ENCODE results near the gene TJP2. TPM values are rescaled to one million over a fixed set of nuclear protein-coding genes. Genes with fewer than 3 reads are reported as not detected.

TJP2 gene
- total RNA-seq, 3 donors from 2014 or later, result 3.1 to 5.8 (median 4.1) TPM

DNA sequence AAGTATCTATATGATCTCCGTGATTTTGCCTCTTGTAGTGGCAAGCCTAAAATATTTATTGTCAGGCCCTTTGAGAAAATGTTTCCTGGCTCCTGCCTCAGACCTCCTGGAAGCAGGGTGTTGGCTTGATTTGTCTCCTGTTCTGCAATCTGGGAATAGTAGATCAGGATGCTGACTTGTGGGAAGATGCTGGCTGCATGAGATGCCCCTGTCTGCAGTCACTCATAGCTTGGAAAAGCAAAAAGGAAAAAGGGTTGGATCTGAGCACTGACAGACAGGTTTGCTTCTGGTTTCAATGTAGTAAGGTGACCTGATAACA, 16.7 kb downstream of the TJP2 start:
- no peaks in the 10 kb centered on the region for H3K36me3 Mint-ChIP-seq (ENCODE audit: insufficient read depth)
- peaks cover 13% of the 10 kb centered on the region for H3K4me1 Mint-ChIP-seq (ENCODE audit: low read depth)
- no peaks in the 10 kb centered on the region for H3K27me3 Mint-ChIP-seq (ENCODE audit: low read depth)
- no peaks in the 10 kb centered on the region for H3K9me3 Mint-ChIP-seq
- DNase-seq (no peak), ATAC-seq (no peak)
- no peak overlapping the region for H3K4me3 Mint-ChIP-seq

DNA sequence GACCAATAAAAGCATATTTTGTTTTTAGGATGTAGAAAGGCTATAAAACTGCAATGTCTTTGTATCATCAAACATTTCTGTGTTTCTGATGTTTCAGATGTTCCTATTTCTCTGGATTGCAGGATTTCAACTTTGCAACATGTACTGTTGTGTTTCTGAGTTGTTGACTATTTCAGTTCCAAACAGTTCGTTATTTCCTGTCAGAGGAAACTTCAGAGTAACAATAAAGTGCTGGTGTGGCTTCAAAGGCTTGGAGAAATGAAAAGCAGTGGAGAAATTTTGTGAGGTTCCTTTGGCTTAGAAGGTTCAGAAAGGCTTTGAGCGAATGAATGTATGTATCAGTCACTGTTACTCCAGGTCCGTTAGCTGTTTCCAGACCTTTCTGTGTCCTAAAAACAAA, 17.2 kb downstream of the TJP2 start:
- ATAC-seq, result no peak
- Mint-ChIP-seq H3K36me3 (ENCODE audit: insufficient read depth) (no peaks in the 10 kb centered on the region), H3K4me1 (ENCODE audit: low read depth) (peaks cover 13% of the 10 kb centered on the region)

DNA sequence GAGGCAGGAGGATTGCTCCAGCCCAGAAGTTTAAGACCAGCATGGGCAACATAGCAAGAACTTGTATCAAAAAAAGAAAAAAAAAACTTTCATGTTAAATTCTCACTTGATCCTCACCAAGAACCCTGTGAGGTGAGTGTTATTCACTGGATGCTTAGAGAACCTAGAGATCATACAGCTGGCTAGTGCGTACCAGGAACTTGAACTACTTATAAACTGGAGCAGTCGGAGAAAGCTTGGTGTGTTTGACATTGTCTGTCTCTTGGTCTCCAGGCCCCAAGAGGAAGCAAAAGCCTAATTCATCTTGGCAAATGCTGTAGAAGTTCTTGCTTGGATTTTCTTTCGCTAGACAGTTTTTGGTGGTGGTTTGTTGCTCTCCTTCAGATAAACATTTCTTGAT, 18.1 kb downstream of the TJP2 start:
- no peaks in the 10 kb centered on the region for H3K9me3 Mint-ChIP-seq
- no peak for ATAC-seq
- H3K4me1 Mint-ChIP-seq (ENCODE audit: low read depth), result peaks cover 10% of the 10 kb centered on the region
- H3K36me3 Mint-ChIP-seq (ENCODE audit: insufficient read depth), result no peaks in the 10 kb centered on the region
- H3K4me3 Mint-ChIP-seq, result no peak overlapping the region
- no peak for DNase-seq
- no peaks in the 10 kb centered on the region for H3K27me3 Mint-ChIP-seq (ENCODE audit: low read depth)

More for the DNA sequence above, 17.2 kb downstream of the TJP2 start:
- no peak for DNase-seq
- H3K27me3 Mint-ChIP-seq (ENCODE audit: low read depth), result no peaks in the 10 kb centered on the region
- no peak overlapping the region for H3K4me3 Mint-ChIP-seq
- no peaks in the 10 kb centered on the region for H3K9me3 Mint-ChIP-seq

DNA sequence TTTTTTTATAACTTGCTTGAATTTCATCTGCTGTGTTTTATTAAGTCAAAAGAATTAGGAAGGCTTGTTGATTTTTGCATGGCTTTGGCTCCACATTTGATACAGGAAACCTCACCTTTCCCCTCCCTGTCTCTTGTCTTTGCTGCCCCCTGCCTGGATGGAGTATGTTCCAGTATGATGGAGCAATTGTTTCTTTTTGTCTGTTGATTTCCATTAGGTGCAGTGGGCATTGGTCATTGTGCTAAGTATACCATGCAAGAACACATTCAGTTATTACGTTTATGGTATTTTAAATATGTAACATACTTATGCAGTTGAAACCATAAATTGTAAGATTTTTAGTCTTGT, 19.6 kb downstream of the TJP2 start:
- Mint-ChIP-seq H3K4me1 (ENCODE audit: low read depth) (peaks cover 6% of the 10 kb centered on the region), H3K4me3 (no peak overlapping the region), H3K27me3 (ENCODE audit: low read depth) (no peaks in the 10 kb centered on the region), H3K9me3 (no peaks in the 10 kb centered on the region), H3K36me3 (ENCODE audit: insufficient read depth) (no peaks in the 10 kb centered on the region)
- no peak for ATAC-seq
- no peak for DNase-seq

DNA sequence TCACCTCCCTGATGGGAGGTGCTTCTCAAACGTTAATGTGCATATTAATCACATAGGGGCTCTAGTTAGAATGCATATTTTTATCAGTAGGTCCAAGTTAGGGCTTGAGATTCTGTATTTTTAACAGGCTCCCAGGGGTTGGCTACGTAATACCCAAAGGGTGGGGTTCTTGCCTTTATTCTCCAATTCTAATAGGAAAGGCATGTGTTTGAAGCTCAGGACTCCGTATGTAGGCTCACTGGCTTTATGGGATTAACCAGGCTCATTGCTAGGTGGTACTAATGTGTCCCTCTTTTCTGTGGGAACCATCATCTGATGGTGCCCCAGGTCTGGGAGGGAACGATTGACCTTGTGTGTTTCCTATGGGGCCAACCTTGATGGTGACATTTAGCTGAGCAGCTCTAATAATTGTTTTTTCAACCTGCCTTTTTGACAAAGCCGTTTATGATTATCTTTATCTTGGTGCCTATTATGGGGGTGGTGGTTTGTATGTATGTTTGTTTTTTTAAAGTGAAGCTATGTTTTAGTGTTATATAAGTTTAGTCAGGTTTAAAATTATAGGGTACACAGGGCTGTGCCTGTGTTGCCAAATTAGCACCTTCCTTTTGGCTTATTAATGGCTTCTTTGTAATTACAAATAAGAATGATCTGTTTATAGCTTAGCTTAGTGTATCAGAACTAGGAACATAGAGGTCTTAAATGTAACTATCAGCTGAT, 20.8 kb downstream of the TJP2 start:
- H3K36me3 Mint-ChIP-seq (ENCODE audit: insufficient read depth), result no peaks in the 10 kb centered on the region
- H3K4me1 Mint-ChIP-seq (ENCODE audit: low read depth), result peaks cover 12% of the 10 kb centered on the region
- no peaks in the 10 kb centered on the region for H3K27me3 Mint-ChIP-seq (ENCODE audit: low read depth)
- H3K4me3 Mint-ChIP-seq, result no peak overlapping the region
- DNase-seq (no peak), ATAC-seq (no peak)
- no peaks in the 10 kb centered on the region for H3K9me3 Mint-ChIP-seq

DNA sequence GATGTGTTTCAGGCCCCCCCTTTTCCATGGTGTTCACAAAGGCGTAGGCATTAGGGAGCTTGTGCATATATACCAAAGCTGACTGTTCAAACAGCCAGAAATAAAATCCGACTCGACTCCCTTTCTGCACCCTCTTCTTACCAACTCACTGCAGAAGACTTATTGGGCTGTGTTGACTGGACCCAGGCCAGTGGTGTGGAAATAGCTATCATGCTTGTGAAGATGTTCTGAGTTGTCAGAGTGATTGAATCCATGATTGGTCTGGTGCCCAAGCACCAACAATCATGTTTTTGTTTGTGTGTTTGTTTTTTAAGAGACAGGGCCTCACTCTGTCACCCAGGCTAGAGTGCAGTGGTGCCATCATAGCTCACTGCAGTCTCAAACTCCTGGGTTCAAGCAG, 21.6 kb downstream of the TJP2 start:
- Mint-ChIP-seq H3K27me3 (ENCODE audit: low read depth) (no peaks in the 10 kb centered on the region), H3K4me3 (no peak overlapping the region), H3K9me3 (no peaks in the 10 kb centered on the region), H3K36me3 (ENCODE audit: insufficient read depth) (no peaks in the 10 kb centered on the region), H3K4me1 (ENCODE audit: low read depth) (peaks cover 16% of the 10 kb centered on the region)
- ATAC-seq, result no peak
- no peak for DNase-seq

DNA sequence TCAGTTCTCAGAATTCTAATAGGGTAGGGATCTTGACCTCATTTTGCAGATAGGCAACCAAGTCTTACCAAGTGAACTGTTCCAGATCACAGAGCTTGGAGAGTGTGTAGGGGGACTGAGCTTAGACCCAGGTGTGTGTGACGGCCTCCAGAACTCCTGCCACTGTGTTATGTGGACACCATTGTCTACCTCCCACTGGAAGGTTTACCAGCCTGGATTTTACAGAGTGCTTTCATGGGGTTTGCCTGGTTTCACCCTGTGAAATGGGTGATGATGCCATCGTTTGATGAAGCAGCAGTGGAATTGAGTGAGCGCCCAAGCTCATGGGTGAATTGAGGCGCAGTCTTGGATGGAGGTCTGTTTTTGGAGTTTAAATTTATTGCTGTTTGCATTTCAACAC, 23.6 kb downstream of the TJP2 start:
- Mint-ChIP-seq H3K4me3 (no peak overlapping the region), H3K27me3 (ENCODE audit: low read depth) (no peaks in the 10 kb centered on the region), H3K9me3 (no peaks in the 10 kb centered on the region), H3K36me3 (ENCODE audit: insufficient read depth) (no peaks in the 10 kb centered on the region), H3K4me1 (ENCODE audit: low read depth) (peaks cover 10% of the 10 kb centered on the region)
- ATAC-seq, result no peak
- no peak for DNase-seq

DNA sequence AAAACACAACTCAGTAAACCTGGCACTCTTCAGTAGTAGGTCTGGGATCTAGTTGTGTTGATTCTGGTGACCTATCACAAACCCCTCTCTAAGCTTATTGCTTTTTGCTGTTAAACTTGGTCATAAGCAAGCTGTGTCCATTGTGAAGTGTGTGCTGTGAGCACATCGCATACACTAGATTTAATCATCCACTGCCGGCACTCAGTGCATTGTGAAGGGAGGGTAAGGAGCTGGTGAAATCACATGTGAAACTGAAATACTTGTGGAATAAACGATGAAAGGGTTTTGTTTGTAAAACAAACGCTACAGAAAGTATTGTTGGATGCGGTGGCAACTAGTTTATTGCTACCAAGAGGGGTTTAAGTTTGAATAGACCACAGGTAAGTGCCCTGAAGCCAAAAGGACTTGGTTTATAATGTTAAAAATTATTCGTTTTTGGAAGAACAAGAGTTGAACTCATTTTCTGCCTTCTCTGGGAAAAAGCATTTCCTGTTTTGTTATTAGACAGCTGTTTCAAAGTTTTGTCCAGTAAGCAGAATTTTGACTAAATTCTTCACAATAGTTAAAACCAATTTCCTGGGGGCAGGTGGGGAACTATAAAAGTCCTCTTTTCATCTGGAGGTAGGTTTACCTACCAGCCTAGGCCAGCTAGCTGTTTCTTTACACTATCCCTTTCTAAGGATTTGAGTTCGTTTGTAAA, 24.6 kb downstream of the TJP2 start:
- Mint-ChIP-seq H3K36me3 (ENCODE audit: insufficient read depth) (no peaks in the 10 kb centered on the region), H3K9me3 (no peaks in the 10 kb centered on the region), H3K4me3 (no peak overlapping the region), H3K4me1 (ENCODE audit: low read depth) (peaks cover 10% of the 10 kb centered on the region), H3K27me3 (ENCODE audit: low read depth) (no peaks in the 10 kb centered on the region)
- DNase-seq, result no peak
- no peak for ATAC-seq

DNA sequence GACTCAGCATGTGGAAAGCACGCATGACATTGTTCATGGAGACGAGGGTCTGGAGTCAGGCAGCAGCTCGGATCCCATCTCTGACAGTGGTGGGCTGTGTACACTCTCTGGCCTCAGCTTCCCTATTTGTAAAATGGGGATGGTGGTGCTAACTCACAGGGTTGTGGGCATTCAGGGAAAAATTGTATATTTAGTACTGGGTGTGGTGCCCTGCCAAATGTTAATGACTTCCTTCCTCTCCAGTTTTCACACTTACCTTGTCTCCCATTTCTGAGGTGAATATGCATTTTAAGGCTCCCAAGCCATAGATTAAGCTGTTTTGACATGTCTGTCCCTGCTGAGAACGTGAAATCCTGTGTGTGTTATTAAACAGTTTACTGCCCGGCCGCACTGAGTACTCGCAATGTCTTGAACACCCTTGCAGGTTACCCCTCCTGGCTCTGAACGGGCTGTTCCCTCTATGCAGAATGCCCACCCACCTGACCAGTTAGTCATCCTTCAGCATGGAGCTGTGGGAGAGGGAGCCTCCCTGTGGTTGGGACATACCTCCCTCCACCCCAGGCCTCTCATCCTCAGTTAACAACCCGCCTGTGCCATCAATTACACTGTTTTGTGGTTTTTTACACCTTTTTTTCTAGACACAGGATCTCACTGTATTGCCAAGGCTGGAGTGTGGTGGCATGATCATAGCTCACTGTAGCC, 25.8 kb downstream of the TJP2 start:
- H3K4me1 Mint-ChIP-seq (ENCODE audit: low read depth), result peaks cover 10% of the 10 kb centered on the region
- ATAC-seq, result peak in 1 of 2 donors; percentile 25
- H3K4me3 Mint-ChIP-seq, result no peak overlapping the region
- H3K27me3 Mint-ChIP-seq (ENCODE audit: low read depth), result no peaks in the 10 kb centered on the region
- H3K36me3 Mint-ChIP-seq (ENCODE audit: insufficient read depth), result no peaks in the 10 kb centered on the region
- DNase-seq, result no peak
- no peaks in the 10 kb centered on the region for H3K9me3 Mint-ChIP-seq

DNA sequence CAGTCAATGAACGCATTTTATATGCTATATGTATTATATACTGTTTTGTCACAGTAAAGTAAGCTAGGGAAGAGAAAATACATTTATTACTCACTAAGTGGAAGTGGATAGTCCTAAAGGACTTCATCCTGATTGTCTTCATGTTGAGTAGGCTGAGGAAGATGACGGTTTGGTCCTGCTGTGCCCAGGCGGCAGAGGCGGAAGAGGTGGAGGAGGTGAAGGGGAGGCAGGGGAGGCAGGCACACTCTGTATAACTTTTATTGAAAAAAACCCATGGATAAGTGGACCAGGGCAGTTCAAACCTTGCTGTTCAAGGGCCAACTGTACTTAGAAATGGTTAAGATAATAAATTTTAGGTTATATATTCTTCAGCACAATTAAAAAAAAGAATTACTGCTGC, 28.5 kb downstream of the TJP2 start:
- peaks cover 10% of the 10 kb centered on the region for H3K4me1 Mint-ChIP-seq (ENCODE audit: low read depth)
- DNase-seq (no peak), ATAC-seq (no peak)
- no peaks in the 10 kb centered on the region for H3K27me3 Mint-ChIP-seq (ENCODE audit: low read depth)
- no peaks in the 10 kb centered on the region for H3K36me3 Mint-ChIP-seq (ENCODE audit: insufficient read depth)
- no peaks in the 10 kb centered on the region for H3K9me3 Mint-ChIP-seq
- no peak overlapping the region for H3K4me3 Mint-ChIP-seq

DNA sequence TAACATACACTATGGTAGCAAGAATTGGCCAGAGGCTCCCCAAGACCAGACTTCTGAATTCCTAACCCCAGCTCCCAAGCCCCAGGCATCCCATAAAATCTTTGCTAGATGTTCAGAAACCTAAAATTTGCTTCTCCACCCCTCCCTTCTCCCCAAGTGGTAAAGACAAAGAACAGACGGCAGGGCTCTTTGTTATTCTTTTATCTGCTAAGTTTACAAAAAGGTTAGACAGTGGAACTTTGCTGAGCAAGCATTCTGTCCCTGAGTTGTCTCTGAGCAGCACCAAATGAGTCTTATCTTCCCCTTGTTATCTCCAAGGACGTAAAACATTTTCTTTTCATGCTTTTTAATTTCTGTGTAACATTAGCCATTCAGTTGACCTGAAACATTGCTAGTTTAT, 30.2 kb downstream of the TJP2 start:
- Mint-ChIP-seq H3K27me3 (ENCODE audit: low read depth) (no peaks in the 10 kb centered on the region), H3K36me3 (ENCODE audit: insufficient read depth) (no peaks in the 10 kb centered on the region), H3K4me3 (no peak overlapping the region), H3K4me1 (ENCODE audit: low read depth) (peaks cover 8% of the 10 kb centered on the region), H3K9me3 (no peaks in the 10 kb centered on the region)
- DNase-seq (no peak), ATAC-seq (no peak)

DNA sequence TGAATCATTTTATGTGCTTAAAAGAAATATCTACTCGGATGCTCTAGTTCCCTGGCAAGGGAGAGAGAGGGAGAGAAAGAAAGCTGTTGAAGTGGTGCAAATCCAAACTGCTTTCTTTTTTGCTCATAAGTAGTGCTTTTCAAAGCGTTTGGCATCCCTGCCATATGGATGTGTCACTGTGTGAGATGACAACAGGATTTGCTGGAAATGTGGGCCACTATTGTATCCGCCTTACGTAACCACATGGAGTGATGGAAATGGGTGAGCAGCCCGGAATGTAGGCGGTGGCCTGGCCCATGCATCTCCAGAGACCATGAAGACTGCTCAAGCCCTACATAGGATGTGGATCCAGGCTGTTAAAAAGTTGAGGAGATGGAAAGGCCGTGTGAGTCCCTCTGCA, 30.8 kb downstream of the TJP2 start:
- DNase-seq (no peak), ATAC-seq (no peak)
- Mint-ChIP-seq H3K4me3 (no peak overlapping the region), H3K9me3 (no peaks in the 10 kb centered on the region), H3K27me3 (ENCODE audit: low read depth) (no peaks in the 10 kb centered on the region), H3K36me3 (ENCODE audit: insufficient read depth) (no peaks in the 10 kb centered on the region), H3K4me1 (ENCODE audit: low read depth) (peaks cover 5% of the 10 kb centered on the region)

DNA sequence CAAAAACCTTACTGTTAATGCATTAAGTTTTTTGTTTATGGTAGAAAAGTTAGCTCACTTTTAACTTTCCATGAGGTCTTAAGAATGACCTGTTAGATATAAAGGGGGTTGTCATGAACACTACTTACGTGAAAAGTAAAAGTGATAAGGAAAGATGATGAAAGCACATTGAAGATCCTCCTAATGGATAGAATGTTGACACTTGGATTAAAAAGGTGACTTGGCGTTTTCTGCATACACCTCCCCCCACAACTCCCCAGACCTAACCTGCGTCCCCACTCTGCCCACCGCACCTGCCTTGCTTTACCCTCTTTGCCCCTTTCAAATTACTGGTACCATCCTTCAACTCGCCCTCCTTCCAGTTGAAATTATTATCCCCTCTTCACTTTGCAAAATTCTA, 32.0 kb downstream of the TJP2 start:
- Mint-ChIP-seq H3K4me3 (no peak overlapping the region), H3K27me3 (ENCODE audit: low read depth) (no peaks in the 10 kb centered on the region), H3K4me1 (ENCODE audit: low read depth) (no peaks in the 10 kb centered on the region), H3K9me3 (no peaks in the 10 kb centered on the region), H3K36me3 (ENCODE audit: insufficient read depth) (no peaks in the 10 kb centered on the region)
- ATAC-seq (no peak), DNase-seq (no peak)

DNA sequence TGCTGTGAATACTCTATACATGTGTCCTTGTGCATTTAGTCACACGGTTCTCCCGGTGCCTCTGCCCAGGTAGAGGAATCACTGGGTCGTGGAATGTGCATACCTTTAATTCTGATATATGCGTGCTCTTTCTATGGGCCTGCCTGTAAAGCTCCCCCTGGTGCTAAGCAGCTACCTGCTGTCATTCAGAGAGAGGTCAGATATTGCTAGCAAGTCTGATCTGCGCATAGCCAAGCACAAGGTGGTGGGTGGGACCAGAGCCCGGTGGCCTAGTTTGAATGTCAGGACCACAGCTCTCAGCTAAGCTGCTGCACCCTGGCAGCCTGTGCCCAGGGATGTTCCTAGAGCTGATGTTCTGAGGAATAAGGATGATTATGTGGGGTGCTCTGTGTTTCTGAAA, 33.4 kb downstream of the TJP2 start:
- Mint-ChIP-seq H3K4me1 (ENCODE audit: low read depth) (no peaks in the 10 kb centered on the region), H3K4me3 (no peak overlapping the region), H3K27me3 (ENCODE audit: low read depth) (no peaks in the 10 kb centered on the region), H3K9me3 (no peaks in the 10 kb centered on the region), H3K36me3 (ENCODE audit: insufficient read depth) (no peaks in the 10 kb centered on the region)
- ATAC-seq (no peak), DNase-seq (no peak)

DNA sequence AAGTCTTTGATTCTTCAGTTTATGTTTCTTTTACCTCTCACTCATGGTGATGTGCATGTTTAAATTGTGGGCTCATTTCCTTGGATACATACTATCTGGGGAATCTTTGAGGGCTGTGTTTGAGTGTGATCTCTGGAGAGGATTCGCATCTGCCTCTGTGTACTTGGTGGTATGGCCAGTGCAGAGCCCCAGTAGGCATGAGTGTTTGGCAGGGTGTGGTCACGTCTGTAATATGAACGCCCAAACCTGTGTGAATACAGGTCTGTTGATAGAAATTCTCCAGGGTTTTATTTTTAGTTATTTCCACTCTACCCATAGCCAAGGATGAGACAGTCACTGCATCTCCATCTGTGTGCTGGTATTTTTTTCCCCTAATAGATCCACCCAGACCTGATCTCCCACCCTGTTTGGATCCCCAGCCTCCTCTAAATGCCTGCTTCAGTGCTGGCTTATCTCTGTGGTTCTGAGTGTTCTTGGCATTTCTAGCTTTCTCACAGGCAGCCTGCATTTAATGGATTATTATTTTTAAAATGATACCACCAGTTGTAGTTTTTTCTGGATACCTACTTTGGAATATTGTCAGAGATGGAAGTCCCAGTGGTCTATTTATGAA, 37.5 kb downstream of the TJP2 start:
- Mint-ChIP-seq H3K4me3 (no peak overlapping the region), H3K27me3 (ENCODE audit: low read depth) (no peaks in the 10 kb centered on the region), H3K9me3 (no peaks in the 10 kb centered on the region), H3K4me1 (ENCODE audit: low read depth) (no peaks in the 10 kb centered on the region), H3K36me3 (ENCODE audit: insufficient read depth) (no peaks in the 10 kb centered on the region)
- DNase-seq (no peak), ATAC-seq (no peak)

All from activated T-cell treated with anti-CD3 and anti-CD28 coated beads, Interleukin-2, amount 50 U/mL, for 4 hours (primary cell).